Kidney epithelial cell (primary cell): ENCODE data around the gene MFAP4. TPM values are rescaled to one million over a fixed set of nuclear protein-coding genes. Genes with fewer than 3 reads are reported as not detected.

Experiments used
- DNase-seq: peaks from one replicate; pipeline ENCODE4 v3.0.0-alpha.2; 2010; ENCODE audit warnings: low read depth
- H3K27me3 ChIP-seq: 2 replicates; pipeline ENCODE4 v1.6.0; 2011; ENCODE audit warnings: low read length; ENCODE audit not compliant: control insufficient read depth, insufficient read depth
- H3K36me3 ChIP-seq: 2 replicates; pipeline ENCODE4 v1.5.1; 2011; ENCODE audit warnings: low read length; ENCODE audit not compliant: control insufficient read depth, insufficient read depth
- H3K4me3 ChIP-seq: 2 replicates; pipeline ENCODE4 v1.5.1; 2011; ENCODE audit warnings: low read depth, mild to moderate bottlenecking, control low read depth, low read length
- total RNA-seq: library from RNA; depleted of rRNA; stranded (reverse); fragments of >200 nt; gene quantifications from 2 replicates; pipeline ENCODE4 v1.2.3, GENCODE V29; 2015
- TF ChIP-seq, protein P1 (sequence below): IDR thresholded peaks from 2 replicates; pipeline ENCODE4 v1.5.1; 2011; ENCODE audit warnings: mild to moderate bottlenecking, moderate library complexity, low read length, control low read depth, inconsistent platforms; ENCODE audit not compliant: insufficient read depth, poor library complexity, severe bottlenecking

Gene MFAP4
- total RNA-seq, 1 donor from 2014 or later, result 1.3 TPM

GRCh38 chr17:19408346-19408710, 21.3 kb upstream of the MFAP4 start:
- H3K27me3 ChIP-seq, result peaks cover 14% of the 10 kb centered on the region
- H3K4me3 ChIP-seq, result no peak overlapping the region
- no peaks in the 10 kb centered on the region for H3K36me3 ChIP-seq
- DNase-seq, result no peak
- TF ChIP-seq, protein P1, sequence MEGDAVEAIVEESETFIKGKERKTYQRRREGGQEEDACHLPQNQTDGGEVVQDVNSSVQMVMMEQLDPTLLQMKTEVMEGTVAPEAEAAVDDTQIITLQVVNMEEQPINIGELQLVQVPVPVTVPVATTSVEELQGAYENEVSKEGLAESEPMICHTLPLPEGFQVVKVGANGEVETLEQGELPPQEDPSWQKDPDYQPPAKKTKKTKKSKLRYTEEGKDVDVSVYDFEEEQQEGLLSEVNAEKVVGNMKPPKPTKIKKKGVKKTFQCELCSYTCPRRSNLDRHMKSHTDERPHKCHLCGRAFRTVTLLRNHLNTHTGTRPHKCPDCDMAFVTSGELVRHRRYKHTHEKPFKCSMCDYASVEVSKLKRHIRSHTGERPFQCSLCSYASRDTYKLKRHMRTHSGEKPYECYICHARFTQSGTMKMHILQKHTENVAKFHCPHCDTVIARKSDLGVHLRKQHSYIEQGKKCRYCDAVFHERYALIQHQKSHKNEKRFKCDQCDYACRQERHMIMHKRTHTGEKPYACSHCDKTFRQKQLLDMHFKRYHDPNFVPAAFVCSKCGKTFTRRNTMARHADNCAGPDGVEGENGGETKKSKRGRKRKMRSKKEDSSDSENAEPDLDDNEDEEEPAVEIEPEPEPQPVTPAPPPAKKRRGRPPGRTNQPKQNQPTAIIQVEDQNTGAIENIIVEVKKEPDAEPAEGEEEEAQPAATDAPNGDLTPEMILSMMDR, result no peak

DNA sequence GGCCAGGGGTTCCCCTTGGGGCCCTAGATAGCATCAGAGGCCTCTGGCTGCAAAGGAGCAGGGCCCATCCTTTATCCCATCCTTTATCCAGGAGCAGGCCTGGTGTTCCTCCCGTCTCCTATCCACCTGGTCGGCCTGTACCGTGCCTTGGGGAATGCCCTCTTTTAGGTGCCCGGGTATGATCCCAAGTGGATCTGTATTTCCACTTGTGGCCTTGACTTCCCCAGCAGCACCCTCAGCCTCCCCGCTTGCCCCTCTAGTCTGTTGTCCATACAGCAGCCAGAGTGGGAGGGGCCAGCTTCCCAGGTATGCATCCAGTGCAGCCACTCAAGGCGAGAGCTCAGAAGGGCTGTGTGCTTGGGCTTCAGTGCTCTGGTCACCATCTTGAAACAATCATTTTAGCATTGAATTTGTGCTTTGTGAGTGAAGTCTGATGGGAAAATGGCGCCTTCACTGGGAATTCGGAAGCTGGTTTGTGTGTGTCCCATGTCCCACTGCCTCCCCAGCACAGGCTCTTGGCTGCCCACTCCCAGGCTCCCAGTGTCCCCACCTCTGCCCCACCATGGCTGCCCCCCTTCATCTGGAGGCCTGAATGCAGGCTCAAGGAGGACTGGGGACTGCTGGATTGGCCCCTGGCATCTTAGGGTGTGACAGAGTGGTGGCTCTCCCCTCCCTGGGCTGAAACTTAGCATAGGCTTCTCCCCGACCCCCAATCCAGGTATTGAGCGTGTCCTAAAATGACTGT, 20.8 kb upstream of the MFAP4 start:
- Histone ChIP-seq H3K36me3 (no peaks in the 10 kb centered on the region), H3K27me3 (peaks cover 13% of the 10 kb centered on the region), H3K4me3 (no peak overlapping the region)
- TF ChIP-seq, protein P1, result no peak
- no peak for DNase-seq

DNA sequence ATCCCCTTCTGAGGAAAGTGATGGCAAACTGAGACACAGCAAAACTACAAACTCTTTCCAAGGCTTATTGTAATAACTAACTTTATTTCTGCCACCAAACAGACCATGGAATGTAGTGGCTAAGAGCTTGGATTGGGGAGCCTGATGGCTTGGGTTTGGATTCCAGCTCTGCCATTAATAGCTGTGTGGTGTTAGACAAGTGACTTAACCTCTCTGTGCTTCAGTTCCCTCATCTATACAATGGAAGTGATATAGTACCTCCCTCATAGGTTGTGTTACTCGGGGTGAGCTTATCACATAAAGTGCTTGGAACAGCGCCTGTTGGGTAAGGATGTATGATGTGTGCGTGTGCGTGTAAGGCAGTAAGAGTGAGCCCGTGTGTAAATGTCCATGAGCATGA, 18.1 kb upstream of the MFAP4 start:
- H3K27me3 ChIP-seq, result no peaks in the 10 kb centered on the region
- TF ChIP-seq, protein P1, result no peak
- no peak for DNase-seq
- H3K4me3 ChIP-seq, result no peak overlapping the region
- H3K36me3 ChIP-seq, result no peaks in the 10 kb centered on the region

- Histone ChIP-seq H3K4me3 (no peak overlapping the region), H3K36me3 (no peaks in the 10 kb centered on the region), H3K27me3 (no peaks in the 10 kb centered on the region)
- TF ChIP-seq, protein P1, result no peak
- no peak for DNase-seq
These were observed 17.3 kb upstream of the MFAP4 start for GRCh38 chr17:19404264-19404663.

DNA sequence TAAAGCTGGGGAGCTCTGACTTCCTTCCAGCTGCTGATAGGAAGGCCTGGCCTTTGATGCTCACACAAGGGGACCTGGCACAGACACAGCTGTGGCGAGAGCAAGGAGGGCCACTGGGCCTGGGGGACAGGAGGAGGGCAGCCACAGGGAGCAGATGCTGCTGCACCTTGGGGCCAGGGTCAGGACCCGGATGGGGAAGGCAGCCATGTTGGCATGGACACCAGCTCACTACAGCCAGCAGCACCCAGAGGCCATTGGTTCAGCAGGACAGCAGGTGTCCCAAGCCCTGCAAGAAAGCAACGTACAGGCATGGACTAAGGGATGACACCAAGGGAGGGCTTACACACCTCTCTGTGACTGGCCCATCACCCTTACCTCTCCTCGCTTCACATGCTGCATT, 16.0 kb upstream of the MFAP4 start:
- TF ChIP-seq, protein P1, result no peak
- no peaks in the 10 kb centered on the region for H3K36me3 ChIP-seq
- H3K4me3 ChIP-seq, result no peak overlapping the region
- DNase-seq, result no peak
- no peaks in the 10 kb centered on the region for H3K27me3 ChIP-seq

DNA sequence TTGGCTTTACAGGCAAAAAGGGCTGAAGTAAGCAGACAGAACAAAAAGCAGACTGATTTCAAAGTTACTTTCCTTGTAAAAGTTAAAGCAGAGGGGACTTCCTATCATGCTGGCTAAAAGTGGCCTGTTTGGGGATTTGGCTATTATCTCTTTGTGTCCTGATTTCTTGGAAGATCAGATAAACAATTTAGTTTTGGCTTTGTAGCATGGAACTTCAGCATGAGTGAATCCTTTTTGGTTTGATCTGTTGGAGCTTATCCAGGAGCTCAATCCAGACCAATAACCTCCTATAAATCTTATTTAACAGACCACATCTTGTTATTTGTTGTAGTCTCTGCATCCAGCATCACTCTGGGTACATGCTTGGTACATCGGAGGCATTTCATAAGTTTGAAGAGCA, 15.2 kb upstream of the MFAP4 start:
- Histone ChIP-seq H3K36me3 (no peaks in the 10 kb centered on the region), H3K27me3 (no peaks in the 10 kb centered on the region), H3K4me3 (no peak overlapping the region)
- TF ChIP-seq, protein P1, result no peak
- DNase-seq, result no peak
